Ishikawa (cell line): ENCODE results near the gene PXDN.
A peak's percentile ranks its signal among the peaks of the same experiment; 100 is the strongest.

Experiments
- CREB1 ChIP-seq: IDR thresholded peaks from 2 replicates; pipeline ENCODE4 v1.6.1; 2012; ENCODE audit warnings: low read depth
- EP300 ChIP-seq: IDR thresholded peaks from 2 replicates; pipeline ENCODE4 v1.6.1; 2012; ENCODE audit warnings: borderline replicate concordance
- FOXM1 ChIP-seq: IDR thresholded peaks from 2 replicates; pipeline ENCODE4 v1.6.1; 2012; ENCODE audit warnings: low read depth, borderline replicate concordance
- MAX ChIP-seq: IDR thresholded peaks from 2 replicates; pipeline ENCODE4 v1.6.1; 2012
- NFIC ChIP-seq: IDR thresholded peaks from 2 replicates; pipeline ENCODE4 v1.6.1; 2012
- TAF1 ChIP-seq: IDR thresholded peaks from 2 replicates; pipeline ENCODE4 v1.6.1; 2012; ENCODE audit warnings: low read depth, mild to moderate bottlenecking

GRCh38 chr2:1591461-1591770 is 152.9 kb downstream of the PXDN start:
- TF ChIP-seq TAF1 (peak; percentile 43), MAX (peak; percentile 63), FOXM1 (0 out of 2 replicates have a peak, but pooled peaks have one; percentile 2), NFIC (peak; percentile 76), CREB1 (no peak), EP300 (peak; percentile 68; the same call in 1 of the 2 replicates)
